GM18502 (cell line): ENCODE data around the gene OR5B21.

Source experiments
- ATAC-seq: cut with Tn5 transposase; IDR thresholded peaks from one replicate; pipeline ENCODE4 v1.9.1; 2021; ENCODE audit warnings: mild to moderate bottlenecking; ENCODE audit not compliant: unreplicated experiment, poor library complexity

OR5B21 gene

DNA sequence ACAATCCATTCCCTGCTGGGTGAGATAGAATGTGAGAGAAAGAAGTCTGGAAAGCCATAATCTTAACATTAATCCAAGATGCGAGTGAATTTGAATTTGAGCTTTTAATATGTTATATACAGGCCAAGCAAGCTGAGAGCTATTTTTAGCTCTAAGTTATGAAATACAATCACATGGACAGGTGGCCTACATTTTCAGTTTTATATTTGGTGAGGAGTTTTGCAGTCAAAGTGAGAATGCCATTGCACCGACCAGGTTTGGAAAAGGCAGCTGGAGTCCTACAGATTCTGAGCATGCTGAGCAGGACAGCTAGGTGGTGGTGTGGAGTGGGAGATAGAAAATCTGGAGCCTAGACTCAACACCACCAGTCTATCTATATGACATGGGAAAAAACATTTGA, 12.0 kb downstream of the OR5B21 start:
- ATAC-seq, result peak; percentile 68

DNA sequence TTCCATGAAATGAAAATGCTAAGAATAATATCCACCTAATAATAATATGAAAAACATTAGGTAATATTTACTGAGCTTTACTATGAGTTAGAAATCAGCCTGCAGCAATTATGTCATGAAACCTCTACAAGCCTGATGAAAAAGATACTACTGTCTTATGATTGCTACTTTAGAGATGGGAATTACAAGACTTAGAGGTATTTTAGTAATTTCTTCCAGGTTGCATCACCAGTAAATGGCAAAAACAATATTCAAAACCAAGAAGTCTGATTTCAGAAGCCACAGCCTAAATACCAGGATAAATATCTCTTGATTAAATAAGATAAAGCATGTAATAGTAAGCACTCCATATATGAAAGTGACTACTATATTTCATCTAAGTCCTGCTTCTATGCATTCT, 13.8 kb downstream of the OR5B21 start:
- no peak for ATAC-seq

DNA sequence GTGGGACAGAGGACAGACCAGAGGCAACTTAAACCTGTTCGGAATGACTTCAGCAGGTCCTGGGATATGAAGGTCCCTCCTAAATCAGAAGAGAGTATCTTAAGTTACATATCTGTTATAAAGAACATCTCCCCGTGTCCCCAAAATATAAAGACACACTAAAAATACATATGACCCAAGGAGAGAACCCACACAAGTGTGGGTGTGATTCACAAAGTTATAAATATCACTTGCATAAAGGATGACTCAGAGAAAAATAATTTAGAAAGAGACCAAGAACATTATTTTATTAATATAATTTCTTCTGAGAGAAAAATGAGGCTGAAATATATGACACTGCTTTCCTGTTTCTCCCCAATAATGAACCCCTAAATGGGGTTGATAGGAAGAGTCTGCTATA, 14.2 kb downstream of the OR5B21 start:
- ATAC-seq, result no peak

DNA sequence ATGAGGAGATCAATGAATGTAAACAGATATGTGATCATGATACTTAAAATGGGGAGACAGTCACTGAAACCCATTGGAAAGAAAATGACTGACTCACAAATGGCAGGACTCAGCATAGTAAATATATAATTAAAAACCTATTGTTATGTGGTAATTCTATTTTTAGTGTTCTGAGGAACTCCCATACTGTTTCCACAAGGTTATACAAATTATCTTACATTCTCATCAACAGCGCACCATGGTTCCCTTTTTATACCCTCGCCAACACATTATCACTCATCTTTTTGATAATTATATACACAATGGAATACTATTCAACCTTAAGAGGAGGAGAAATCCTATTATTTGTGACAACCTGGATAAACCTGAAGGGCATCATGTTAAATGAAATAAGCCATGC, 17.1 kb downstream of the OR5B21 start:
- ATAC-seq, result no peak

DNA sequence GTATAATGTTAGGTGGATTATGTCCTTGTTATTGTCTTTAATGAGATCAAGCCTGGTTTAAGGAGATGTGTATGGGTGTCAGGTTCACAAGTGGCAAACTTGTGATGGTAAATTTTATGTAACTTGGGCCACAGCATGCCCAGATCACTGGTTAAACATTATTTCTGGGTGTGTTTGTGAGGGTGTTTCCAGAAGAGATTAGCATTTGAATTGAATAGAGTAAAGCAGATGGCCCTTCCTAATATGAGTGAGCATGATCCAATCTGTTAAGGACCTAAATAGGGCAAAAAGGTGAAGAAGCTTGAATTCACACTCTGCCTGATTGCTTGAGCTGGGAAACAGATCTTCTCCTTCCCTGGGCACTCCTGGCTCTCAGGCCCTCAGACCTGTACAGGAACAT, 20.7 kb downstream of the OR5B21 start:
- ATAC-seq, result no peak

DNA sequence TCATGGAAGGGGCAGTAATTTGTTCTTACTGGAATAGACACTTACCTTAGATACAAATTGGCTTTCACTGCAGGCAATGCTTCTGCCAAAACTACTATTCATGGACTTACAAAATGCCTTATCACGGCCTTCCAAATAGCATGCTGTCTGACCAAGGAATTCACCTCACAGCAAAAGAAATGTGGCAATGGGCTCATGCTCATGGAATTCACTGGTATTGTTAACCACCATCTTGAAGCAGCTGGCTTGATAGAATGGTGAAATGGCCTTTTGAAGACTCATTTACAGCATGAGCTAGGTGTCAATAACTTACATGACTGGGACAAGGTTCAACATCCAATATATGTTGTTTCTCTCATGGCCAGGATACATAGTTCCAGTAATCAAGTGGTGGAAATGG, 21.9 kb downstream of the OR5B21 start:
- no peak for ATAC-seq

DNA sequence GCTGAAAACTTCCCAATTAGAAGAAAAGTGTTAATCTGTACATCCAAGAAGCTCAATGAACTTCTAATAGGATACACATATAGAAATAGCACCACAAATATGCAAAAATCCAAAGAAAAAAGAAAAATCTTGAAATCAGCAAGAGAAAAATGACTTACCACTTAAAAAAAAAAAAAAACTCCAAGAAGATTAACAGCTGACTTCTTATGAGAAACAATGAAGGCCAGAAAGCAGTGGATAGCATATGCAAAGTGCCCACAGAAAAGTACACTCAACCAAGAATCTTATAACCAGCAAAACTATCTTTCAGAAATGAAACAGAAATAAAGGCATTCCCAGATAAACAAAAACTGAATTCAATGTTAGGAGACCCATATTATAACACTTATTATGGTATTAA, 36.0 kb downstream of the OR5B21 start:
- ATAC-seq, result no peak

DNA sequence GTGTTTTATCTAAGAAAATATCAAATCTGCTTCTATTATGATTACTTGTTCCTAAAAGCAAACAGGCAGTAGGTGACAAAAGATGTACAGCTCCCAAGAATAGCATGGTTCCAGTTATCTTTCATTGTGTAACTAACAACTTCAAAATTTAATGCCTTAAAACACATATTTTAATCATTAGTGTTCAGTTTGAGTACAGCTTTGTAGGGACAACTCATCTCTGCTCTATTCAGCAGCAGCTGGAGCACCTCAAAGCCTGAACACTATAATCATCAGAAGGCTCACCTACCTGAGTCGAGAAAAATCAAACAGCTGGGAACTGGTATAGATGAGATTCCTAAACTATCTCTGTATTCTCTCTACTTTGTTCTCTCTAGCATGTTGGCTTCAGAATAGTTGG, 41.6 kb downstream of the OR5B21 start:
- no peak for ATAC-seq

DNA sequence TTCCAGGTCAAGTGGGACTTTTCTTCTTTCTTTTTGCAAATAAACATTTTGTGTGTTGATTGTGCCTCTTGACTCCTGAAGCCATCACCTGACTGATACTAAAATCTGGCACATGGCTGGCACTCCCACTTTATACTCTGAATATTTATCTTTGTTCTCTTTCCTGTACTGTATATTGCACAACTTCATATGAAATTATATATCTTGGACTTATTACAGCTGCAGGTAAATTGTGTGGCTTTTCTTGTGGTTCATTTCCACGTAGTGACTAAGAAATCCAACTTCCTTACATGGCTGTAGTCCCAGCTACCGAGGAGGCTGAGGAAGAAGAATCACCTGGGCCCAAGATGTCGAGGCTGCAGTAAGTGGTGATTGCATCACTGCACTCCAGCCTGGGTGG, 42.2 kb downstream of the OR5B21 start:
- no peak for ATAC-seq
